H1 (cell line): ENCODE measurements around the gene CLEC16A. TPM values are rescaled to one million over a fixed set of nuclear protein-coding genes. Genes with fewer than 3 reads are reported as not detected.

ENCODE experiments used
- CTCF ChIA-PET: fragments of 300-600 bp; sonication (Branson Sonifier 250); formaldehyde crosslinking; loops from one replicate; lab custom pipeline; 2021; ENCODE audit not compliant: partially characterized antibody; lab: Charles Lee
- POLR2A ChIA-PET: fragments of 300-600 bp; sonication (Branson Sonifier 250); formaldehyde crosslinking; loops from one replicate; lab custom pipeline; 2021; ENCODE audit warnings: inconsistent platforms; ENCODE audit not compliant: partially characterized antibody; lab: Charles Lee
- DNase-seq, 2 experiments: peaks; one replicate each; pipeline versions ENCODE4 v3.0.0 to v3.0.0-alpha.2; 2010 to 2022; ENCODE audit warnings: low spot score in 2 of 2, low read depth in 1 of 2, mixed read lengths in 1 of 2
- FAIRE-seq: peaks from 2 replicates; lab custom pipeline; 2011; peaks lifted over from hg19 to GRCh38; lab: Jason Lieb, UNC
- H2AFZ ChIP-seq: 2 replicates; pipeline ENCODE4 v1.8.1; 2012; ENCODE audit warnings: low read length, inconsistent platforms
- H2AK5ac ChIP-seq: 2 replicates; pipeline ENCODE4 v1.6.1; 2013; ENCODE audit warnings: low read depth, low read length
- H2BK120ac ChIP-seq: replicated peaks from 2 replicates; pipeline ENCODE3; 2013; ENCODE audit warnings: low read depth, low read length, inconsistent platforms
- H2BK12ac ChIP-seq: 2 replicates; pipeline ENCODE4 v1.6.1; 2013; ENCODE audit warnings: low read depth, low read length
- H2BK15ac ChIP-seq: 2 replicates; pipeline ENCODE4 v1.6.1; 2013; ENCODE audit warnings: low read length
- H2BK20ac ChIP-seq: 2 replicates; pipeline ENCODE4 v1.6.1; 2013; ENCODE audit warnings: low read length
- H2BK5ac ChIP-seq: 2 replicates; pipeline ENCODE4 v1.6.1; 2013; ENCODE audit warnings: low read depth, low read length
- H3K14ac ChIP-seq: 2 replicates; pipeline ENCODE4 v1.6.1; 2013; ENCODE audit warnings: inconsistent platforms; ENCODE audit not compliant: insufficient read length
- H3K18ac ChIP-seq: 2 replicates; pipeline ENCODE4 v1.6.1; 2013; ENCODE audit warnings: low read length; ENCODE audit errors: extremely low read depth
- H3K23ac ChIP-seq: 2 replicates; pipeline ENCODE4 v1.6.1; 2013; ENCODE audit warnings: inconsistent platforms; ENCODE audit not compliant: insufficient read length
- H3K23me2 ChIP-seq: 2 replicates; pipeline ENCODE4 v1.6.1; 2013; ENCODE audit warnings: low read depth, low read length
- H3K27ac ChIP-seq: 2 replicates; pipeline ENCODE4 v1.6.1; 2011; ENCODE audit warnings: low read depth, low read length, inconsistent platforms
- H3K27me3 ChIP-seq, 4 experiments: replicated peaks in 1 of 4; 1 replicate in 1 of 4; 2 replicates in 3 of 4; pipeline versions ENCODE4 v1.6.1 to v1.8.1; 2011 to 2013; ENCODE audit warnings: low read length in 3 of 4, mild to moderate bottlenecking in 3 of 4, inconsistent platforms in 2 of 4, mixed read lengths in 2 of 4, moderate library complexity in 1 of 4; ENCODE audit not compliant: control insufficient read depth in 3 of 4, insufficient read depth in 3 of 4; ENCODE audit errors: extremely low read depth in 1 of 4
- H3K36me3 ChIP-seq, 4 experiments: 2 replicates each; pipeline versions ENCODE4 v1.6.1 to v1.8.1; 2011 to 2013; ENCODE audit warnings: mild to moderate bottlenecking in 4 of 4, low read length in 3 of 4, moderate library complexity in 2 of 4, control low read depth in 1 of 4, inconsistent platforms in 1 of 4; ENCODE audit not compliant: insufficient read depth in 4 of 4, control insufficient read depth in 2 of 4
- H3K4ac ChIP-seq: replicated peaks from 2 replicates; pipeline ENCODE3; 2013; ENCODE audit warnings: low read length, low read depth, mixed read lengths, inconsistent platforms; ENCODE audit not compliant: insufficient read length
- H3K4me1 ChIP-seq, 4 experiments: replicated peaks in 1 of 4; 1 replicate in 1 of 4; 2 replicates in 3 of 4; pipeline versions ENCODE4 v1.6.1 to v1.8.1; 2011 to 2013; ENCODE audit warnings: low read length in 3 of 4, inconsistent platforms in 2 of 4, mixed read lengths in 1 of 4; ENCODE audit not compliant: insufficient read depth in 4 of 4, control insufficient read depth in 3 of 4
- H3K4me2 ChIP-seq, 2 experiments: 2 replicates each; pipeline versions ENCODE4 v1.6.1 to v1.8.1; 2011 to 2013; ENCODE audit warnings: low read depth in 2 of 2, low read length in 2 of 2, control low read depth in 1 of 2, inconsistent platforms in 1 of 2, mild to moderate bottlenecking in 1 of 2; ENCODE audit not compliant: insufficient read depth in 1 of 2
- H3K4me3 ChIP-seq, 4 experiments: fragments of 200-600, 300-600 bp in 1 of 4; sonication (generic), shearing (Covaris generic), sonication (Bioruptor Twin) in 1 of 4; 2 replicates each; pipeline versions ENCODE4 v1.5.1 to v1.8.1; 2011 to 2016; ENCODE audit warnings: low read length in 4 of 4, low read depth in 3 of 4, control low read depth in 2 of 4, inconsistent platforms in 2 of 4, mild to moderate bottlenecking in 2 of 4, mixed read lengths in 1 of 4, moderate library complexity in 1 of 4; ENCODE audit not compliant: insufficient read depth in 2 of 4; ENCODE audit errors: extremely low read depth in 1 of 4
- H3K56ac ChIP-seq: replicated peaks from 2 replicates; pipeline ENCODE3; 2013; ENCODE audit warnings: low read depth, mild to moderate bottlenecking, mixed read lengths, low read length, inconsistent platforms; ENCODE audit not compliant: insufficient read length
- H3K79me1 ChIP-seq: 2 replicates; pipeline ENCODE4 v1.6.1; 2013; ENCODE audit warnings: low read depth, low read length, control low read depth
- H3K79me2 ChIP-seq, 2 experiments: 2 replicates each; pipeline versions ENCODE4 v1.6.1 to v1.8.1; 2012 to 2013; ENCODE audit warnings: low read length in 2 of 2, mild to moderate bottlenecking in 2 of 2, inconsistent platforms in 1 of 2; ENCODE audit not compliant: insufficient read depth in 2 of 2, control insufficient read depth in 1 of 2
- H3K9ac ChIP-seq, 4 experiments: replicated peaks in 1 of 4; 1 replicate in 1 of 4; 2 replicates in 3 of 4; pipeline versions ENCODE4 v1.6.1 to v1.8.1; 2011 to 2013; ENCODE audit warnings: low read depth in 3 of 4, low read length in 3 of 4, control low read depth in 2 of 4, mild to moderate bottlenecking in 2 of 4, moderate library complexity in 2 of 4, inconsistent platforms in 1 of 4; ENCODE audit errors: extremely low read depth in 1 of 4
- H3K9me3 ChIP-seq, 2 experiments: 2 replicates each; pipeline versions ENCODE4 v1.6.1 to v1.8.1; 2012 to 2013; ENCODE audit warnings: mild to moderate bottlenecking in 2 of 2, moderate library complexity in 2 of 2, control low read depth in 1 of 2, inconsistent platforms in 1 of 2, low read depth in 1 of 2, low read length in 1 of 2, mixed read lengths in 1 of 2; ENCODE audit not compliant: insufficient read depth in 2 of 2
- H4K20me1 ChIP-seq, 2 experiments: replicated peaks in 1 of 2; 2 replicates each; pipeline versions ENCODE3 to v1.8.1; 2011 to 2013; ENCODE audit warnings: inconsistent platforms in 2 of 2, low read length in 2 of 2, mild to moderate bottlenecking in 1 of 2; ENCODE audit not compliant: insufficient read depth in 2 of 2, control insufficient read depth in 1 of 2
- H4K5ac ChIP-seq: 2 replicates; pipeline ENCODE4 v1.6.1; 2013; ENCODE audit warnings: low read length, low read depth, mixed read lengths, inconsistent platforms; ENCODE audit not compliant: insufficient read length
- H4K8ac ChIP-seq: 2 replicates; pipeline ENCODE4 v1.8.0; 2013; ENCODE audit warnings: mild to moderate bottlenecking, moderate library complexity, low read length, inconsistent platforms; ENCODE audit not compliant: insufficient read depth; ENCODE audit errors: extremely low read depth
- H4K91ac ChIP-seq: replicated peaks from 2 replicates; pipeline ENCODE3; 2013; ENCODE audit warnings: low read length, mixed read lengths, inconsistent platforms; ENCODE audit not compliant: insufficient read length
- CEBPB ChIP-seq: IDR thresholded peaks from 2 replicates; pipeline ENCODE4 v1.6.1; 2012; ENCODE audit warnings: low read depth, low read length
- CHD2 ChIP-seq: IDR thresholded peaks from 2 replicates; pipeline ENCODE4 v1.6.1; 2012; ENCODE audit warnings: low read length, improper control_type of control experiment
- YY1 ChIP-seq: IDR thresholded peaks from 2 replicates; pipeline ENCODE4 v1.6.1; 2011; ENCODE audit warnings: low read depth, mild to moderate bottlenecking, low read length
- WGBS, 2 experiments: shearing (Covaris generic) in 1 of 2; methylation state at CpG; one replicate each; pipeline versions ENCODE4 v1.1.6 to v1.1.7; 2013 to 2015; ENCODE audit warnings: low lambda C conversion rate in 2 of 2, mixed read lengths in 2 of 2, inconsistent platforms in 1 of 2, low coverage in 1 of 2, missing lambda C conversion rate in 1 of 2; ENCODE audit not compliant: insufficient replicate concordance in 2 of 2, insufficient coverage in 1 of 2, insufficient read length in 1 of 2; ENCODE audit errors: extremely low coverage in 1 of 2, missing lambda C conversion rate in 1 of 2; 5-methylcytosine and 5-hydroxymethylcytosine counted together
- polyA plus RNA-seq, 7 experiments: library from polyadenylated mRNA; depleted of rRNA in 3 of 7; stranded (reverse) in 5 of 7; unstranded in 2 of 7; fragments of >200 nt in 5 of 7; fragments of 200-250 nt in 2 of 7; gene quantifications; 1 replicate in 5 of 7; 2 replicates in 1 of 7; 4 replicates in 1 of 7; pipeline versions ENCODE4 v1.2.1 to v1.2.3, GENCODE V29; 2011 to 2013; ENCODE audit warnings: missing spikeins in 2 of 7, mixed read lengths in 2 of 7
- total RNA-seq: library from RNA; stranded (reverse); fragmentation: NEBNext Ultra II Directional; extraction: Animal tissue kit (Norgen Biotek cat#: 25700); gene quantifications from 2 replicates; pipeline ENCODE4 v1.2.1, GENCODE V29; 2021

The CLEC16A gene
- total and polyA plus RNA-seq, 2 of the 8 experiments (the other 6 are each of a cell fraction or from before 2014, with no cell fraction given) = 7.6 to 19.3 TPM

- FAIRE-seq (no peak), DNase-seq (no peak)
- no peak overlapping the region for H2BK20ac ChIP-seq
- no peaks in the 10 kb centered on the region for H4K20me1 ChIP-seq
- H3K23ac ChIP-seq = no peak overlapping the region
- no peak overlapping the region for H4K91ac ChIP-seq
- H3K18ac ChIP-seq = no peak overlapping the region
- WGBS, 2 experiments = 85% methylated on average over 5 of the region's 5 CpGs; no CpG with 5 or more reads in 1 of the 2 experiments
- H3K14ac ChIP-seq = no peak overlapping the region
- H3K27ac ChIP-seq = no peak overlapping the region
- no peaks in the 10 kb centered on the region for H3K79me2 ChIP-seq
- H3K79me1 ChIP-seq = no peaks in the 10 kb centered on the region
- no peak overlapping the region for H2BK12ac ChIP-seq
- no peak overlapping the region for H3K56ac ChIP-seq
- H3K36me3 ChIP-seq = no peaks in the 10 kb centered on the region
- no peak overlapping the region for H2BK120ac ChIP-seq
- no peaks in the 10 kb centered on the region for H3K9me3 ChIP-seq
- no peak overlapping the region for H3K4me2 ChIP-seq
- H4K8ac ChIP-seq = no peak overlapping the region
- H3K4me3 ChIP-seq = no peak overlapping the region
- H2AK5ac ChIP-seq = no peak overlapping the region
- ChIA-PET CTCF (interaction anchor here (0.7 to 2.4 kb wide), 7 partner anchors 10 to 220 kb away, joined by 3 to 7 read pairs (median 4); no protein-coding TSS in a partner anchor), POLR2A (interaction anchor here (0.6 to 1.2 kb wide), 3 partner anchors 8 to 249 kb away, joined by 3 to 7 read pairs (median 5); partner anchors contain the start of gene DEXI)
- H3K9ac ChIP-seq = no peak overlapping the region
- H2BK15ac ChIP-seq = no peak overlapping the region
- H2BK5ac ChIP-seq = no peak overlapping the region
- H3K4ac ChIP-seq = no peak overlapping the region
- no peak overlapping the region for H2AFZ ChIP-seq
- H3K4me1 ChIP-seq = peaks cover 0 to 3% (median 1%) of the 10 kb centered on the region in 4 experiments; a peak in 2 of 7 replicates
- H4K5ac ChIP-seq = no peak overlapping the region
- H3K23me2 ChIP-seq = no peaks in the 10 kb centered on the region
- H3K27me3 ChIP-seq = no peaks in the 10 kb centered on the region
- TF ChIP-seq CHD2 (no peak), CEBPB (no peak), YY1 (no peak)
These were observed 247.3 kb downstream of the CLEC16A start for GRCh38 chr16:11191665-11192064.
